Activated naive CD4-positive, alpha-beta T cell treated with anti-CD3 and anti-CD28 coated beads, Interleukin-2, amount 50 U/mL, for 16 hours (primary cell): ENCODE data around the gene SPSB3.

Source experiments
- DNase-seq: peaks from one replicate; pipeline ENCODE4 v3.0.0-alpha.2; 2020

The SPSB3 gene

GRCh38 chr16:1762196-1762878 is 20.0 kb downstream of the SPSB3 start:
- no peak for DNase-seq

GRCh38 chr16:1761751-1762150 is 20.6 kb downstream of the SPSB3 start:
- no peak for DNase-seq

- no peak for DNase-seq
Measured at GRCh38 chr16:1760911-1761310, 21.5 kb downstream of the SPSB3 start.

DNA sequence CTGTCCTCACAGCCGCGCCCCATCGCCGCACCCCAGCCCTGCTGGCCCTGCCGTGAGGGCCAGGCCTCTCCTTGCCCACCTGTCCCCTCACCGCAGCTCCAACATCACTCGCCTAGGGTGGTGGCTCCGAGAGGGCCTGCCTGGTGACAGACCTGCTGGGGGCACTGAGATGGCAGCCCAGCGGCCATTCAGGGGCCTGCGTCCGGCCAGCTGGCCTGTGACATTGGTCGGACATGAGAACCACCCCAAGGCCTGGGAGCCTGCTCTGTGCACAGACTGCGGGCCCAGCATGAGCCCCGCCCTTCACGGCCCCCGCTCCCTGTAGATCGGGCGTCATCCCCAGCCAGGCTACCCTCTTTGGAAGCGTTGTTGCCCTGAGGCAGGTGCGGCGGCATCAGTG is 22.9 kb downstream of the SPSB3 start:
- no peak for DNase-seq

DNA sequence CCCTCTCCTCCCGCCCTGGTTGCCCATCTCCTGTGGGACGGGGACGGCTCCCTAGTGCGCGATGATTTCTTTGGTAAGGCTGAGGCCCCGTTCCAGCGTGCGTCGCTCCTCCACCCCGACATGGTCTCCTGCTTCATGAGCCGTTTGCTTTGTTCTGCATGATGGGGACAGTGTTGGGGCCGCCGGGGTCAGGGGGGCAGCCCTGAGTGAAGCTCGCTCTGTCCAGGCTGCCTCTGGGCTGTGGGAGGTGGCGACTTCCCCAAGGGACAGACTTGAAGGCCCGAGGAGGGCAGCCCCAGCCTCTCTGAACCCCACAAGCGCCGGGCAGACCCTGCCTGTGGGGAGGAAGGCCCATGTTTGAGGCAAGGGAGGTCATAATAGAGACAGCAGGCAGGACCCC is 23.4 kb downstream of the SPSB3 start:
- no peak for DNase-seq

DNA sequence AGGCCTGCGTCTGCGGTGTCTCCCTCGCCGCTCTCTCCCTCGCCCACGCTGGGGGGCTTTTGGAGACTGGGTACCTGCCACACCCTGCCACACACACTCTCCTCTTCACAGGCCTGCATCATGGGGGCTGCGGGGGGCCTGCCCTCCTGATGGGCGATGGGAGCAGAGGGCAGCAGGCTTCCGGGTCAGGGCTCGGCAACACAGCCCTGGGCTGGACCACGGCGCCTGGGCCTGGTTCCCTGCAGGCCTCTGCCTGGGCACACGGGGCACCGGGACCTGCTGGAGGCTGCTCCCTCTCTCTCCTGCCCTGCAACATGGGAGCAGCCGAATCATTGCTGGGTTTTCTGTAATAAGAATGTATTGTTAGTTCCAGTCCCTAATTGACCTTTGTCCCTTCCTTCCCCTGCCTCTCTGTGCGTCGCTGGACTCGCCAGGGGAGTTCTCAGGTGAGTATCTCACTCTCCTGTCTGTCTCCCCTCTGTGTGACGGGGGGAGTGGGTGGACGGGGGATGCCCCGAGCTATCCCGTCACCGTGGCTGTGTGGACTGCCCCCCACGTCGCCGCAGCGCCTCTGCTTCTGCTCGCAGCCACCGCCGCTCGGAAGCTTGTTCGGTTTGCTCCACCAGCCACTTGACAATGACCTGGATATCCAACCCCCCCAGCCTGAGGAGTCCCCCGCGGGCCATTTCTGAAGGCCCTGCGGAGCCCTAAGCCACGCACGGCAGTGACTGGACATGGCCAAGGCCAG is 24.5 kb downstream of the SPSB3 start:
- DNase-seq = no peak

- no peak for DNase-seq
Measured at GRCh38 chr16:1754204-1754603, 28.2 kb downstream of the SPSB3 start.

DNA sequence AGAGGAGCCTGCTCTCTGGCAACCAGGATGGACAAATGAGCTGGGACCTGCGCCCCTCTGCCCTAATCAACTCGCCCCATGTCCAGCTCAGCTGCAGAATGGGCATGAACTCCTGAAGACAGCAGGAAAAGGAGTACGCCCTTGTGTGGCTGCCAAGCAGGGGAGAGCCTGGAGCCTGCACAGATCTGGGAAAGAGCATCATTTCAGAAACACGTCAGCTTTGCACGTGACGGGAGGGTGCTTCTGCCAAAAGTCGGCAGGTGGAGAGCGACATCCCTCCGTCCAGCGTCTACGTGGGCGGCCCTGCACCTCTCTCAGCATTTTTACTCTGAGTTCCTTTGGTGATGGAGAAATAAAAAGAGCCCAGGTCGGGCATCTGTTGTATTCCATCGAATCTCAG is 29.5 kb downstream of the SPSB3 start:
- DNase-seq = no peak

DNA sequence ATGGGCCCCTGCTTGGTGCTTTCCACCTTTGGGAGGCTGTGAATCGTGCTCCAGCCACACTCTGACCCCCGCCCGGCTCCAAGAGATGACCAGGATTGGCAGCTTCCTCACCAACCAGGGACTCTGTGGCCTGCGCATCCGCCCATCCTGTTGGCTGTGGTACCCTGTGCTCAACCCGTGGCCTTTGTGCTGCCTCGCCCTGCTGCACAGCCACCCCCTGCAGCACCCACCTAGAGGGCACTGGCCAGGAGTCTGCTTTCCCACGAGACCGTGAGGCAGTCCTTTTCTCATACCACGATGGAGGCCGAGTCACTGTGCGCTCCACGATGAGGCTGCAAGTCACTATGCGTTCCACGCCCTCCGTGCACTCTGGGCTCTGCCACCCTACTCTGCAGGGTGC is 30.4 kb downstream of the SPSB3 start:
- no peak for DNase-seq

GRCh38 chr16:1749152-1750117 is 32.9 kb downstream of the SPSB3 start:
- DNase-seq = no peak

DNA sequence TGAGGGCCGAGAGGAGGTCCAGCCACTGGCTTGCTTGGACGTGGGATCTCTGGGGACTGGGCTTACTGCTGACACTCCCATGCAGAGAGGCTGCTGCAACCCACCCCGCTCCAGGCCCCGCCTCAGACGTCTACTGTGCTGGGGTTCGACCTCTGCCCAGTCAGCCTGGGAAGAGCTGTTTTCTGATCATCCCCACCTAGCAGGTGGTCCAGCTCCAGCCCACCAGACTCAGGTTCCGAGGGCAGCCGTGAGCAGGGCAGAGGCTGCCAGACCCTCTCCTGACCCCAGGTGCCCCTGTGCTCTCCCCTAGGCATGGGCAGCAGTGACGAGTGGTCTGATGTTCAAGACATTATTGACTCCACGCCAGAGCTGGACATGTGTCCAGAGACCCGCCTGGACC is 34.4 kb downstream of the SPSB3 start:
- DNase-seq = no peak

DNA sequence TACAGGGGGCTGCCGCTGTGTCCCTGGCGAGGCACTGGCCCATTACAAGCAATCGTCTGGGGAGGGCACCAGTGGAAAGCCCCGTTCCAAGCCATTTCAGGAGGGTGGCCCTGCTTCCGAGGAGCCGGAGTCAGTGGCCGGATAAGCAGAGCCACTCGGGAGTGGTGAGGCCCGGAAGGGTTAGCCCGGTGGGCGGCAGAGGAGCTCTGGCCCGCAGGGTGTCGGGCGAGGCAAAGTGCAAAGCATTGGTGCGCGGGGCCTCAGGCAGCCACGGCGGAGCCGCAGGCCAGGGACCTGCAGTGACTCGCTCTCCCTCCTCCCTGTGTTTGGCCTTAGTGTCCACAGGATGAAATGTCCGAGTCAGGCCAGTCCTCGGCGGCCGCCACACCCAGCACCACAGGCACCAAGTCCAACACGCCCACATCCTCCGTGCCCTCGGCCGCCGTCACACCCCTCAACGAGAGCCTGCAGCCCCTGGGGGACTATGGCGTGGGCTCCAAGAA is 35.6 kb downstream of the SPSB3 start:
- no peak for DNase-seq

GRCh38 chr16:1745900-1746692 is 36.3 kb downstream of the SPSB3 start:
- DNase-seq = no peak

DNA sequence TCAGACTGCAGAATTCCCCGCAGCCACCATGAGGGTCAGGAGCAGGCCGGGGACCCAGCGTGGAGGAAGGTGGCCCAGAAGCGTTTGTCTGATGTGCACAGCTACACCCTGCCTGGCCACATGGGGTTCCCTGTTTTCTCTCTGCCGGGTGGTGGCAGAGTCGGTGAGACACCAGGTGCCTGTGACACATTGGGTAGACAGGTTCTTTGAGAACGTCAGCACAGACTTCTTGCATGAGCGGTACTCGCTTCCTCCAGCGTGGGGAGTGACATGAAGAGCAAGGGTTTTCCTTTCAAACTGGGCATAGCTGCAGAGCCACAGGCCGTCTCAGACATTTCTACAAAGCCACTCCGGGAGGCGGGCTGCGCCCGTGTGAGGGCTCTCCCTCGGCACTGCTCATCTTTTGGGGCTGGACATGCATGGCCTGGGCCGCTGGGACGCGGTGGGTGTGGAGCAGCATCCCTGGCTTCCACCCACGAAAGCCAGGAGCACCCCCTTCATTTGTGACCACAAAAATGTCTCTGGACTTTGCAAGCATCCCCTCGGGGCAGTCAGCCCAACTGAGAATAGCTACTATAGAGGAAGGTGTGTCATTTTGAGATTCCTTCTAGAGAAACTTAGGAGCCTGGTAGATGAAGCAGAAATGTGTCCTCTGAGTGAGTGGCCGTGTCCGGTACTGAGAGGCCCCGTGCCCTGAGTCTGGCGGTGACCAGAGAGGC is 37.0 kb downstream of the SPSB3 start:
- DNase-seq = no peak

DNA sequence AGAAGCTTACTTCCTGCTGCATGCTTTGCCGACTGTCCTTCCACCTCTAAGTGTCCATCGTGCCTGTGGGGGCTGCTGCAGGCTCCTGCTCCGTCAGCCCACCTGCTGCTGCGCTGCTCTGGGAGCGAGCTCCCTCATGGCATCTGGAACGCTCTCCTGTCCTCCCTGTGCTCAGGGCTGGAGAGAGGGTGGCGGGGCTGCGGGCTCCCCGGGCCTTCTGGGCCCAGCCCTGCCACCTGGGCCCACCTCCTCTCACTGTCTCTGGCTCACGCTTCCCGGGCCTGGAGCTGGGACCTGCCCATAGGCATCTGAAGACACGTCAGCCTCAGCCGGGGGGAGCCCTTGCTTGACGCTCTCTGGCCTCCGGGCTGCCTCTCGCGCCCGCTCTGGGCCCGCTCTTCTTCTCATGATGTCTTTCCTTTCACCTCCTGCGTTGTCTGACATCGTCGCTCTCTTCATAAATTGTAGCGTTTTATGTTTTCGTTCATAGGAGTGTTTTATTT is 38.0 kb downstream of the SPSB3 start:
- no peak for DNase-seq

DNA sequence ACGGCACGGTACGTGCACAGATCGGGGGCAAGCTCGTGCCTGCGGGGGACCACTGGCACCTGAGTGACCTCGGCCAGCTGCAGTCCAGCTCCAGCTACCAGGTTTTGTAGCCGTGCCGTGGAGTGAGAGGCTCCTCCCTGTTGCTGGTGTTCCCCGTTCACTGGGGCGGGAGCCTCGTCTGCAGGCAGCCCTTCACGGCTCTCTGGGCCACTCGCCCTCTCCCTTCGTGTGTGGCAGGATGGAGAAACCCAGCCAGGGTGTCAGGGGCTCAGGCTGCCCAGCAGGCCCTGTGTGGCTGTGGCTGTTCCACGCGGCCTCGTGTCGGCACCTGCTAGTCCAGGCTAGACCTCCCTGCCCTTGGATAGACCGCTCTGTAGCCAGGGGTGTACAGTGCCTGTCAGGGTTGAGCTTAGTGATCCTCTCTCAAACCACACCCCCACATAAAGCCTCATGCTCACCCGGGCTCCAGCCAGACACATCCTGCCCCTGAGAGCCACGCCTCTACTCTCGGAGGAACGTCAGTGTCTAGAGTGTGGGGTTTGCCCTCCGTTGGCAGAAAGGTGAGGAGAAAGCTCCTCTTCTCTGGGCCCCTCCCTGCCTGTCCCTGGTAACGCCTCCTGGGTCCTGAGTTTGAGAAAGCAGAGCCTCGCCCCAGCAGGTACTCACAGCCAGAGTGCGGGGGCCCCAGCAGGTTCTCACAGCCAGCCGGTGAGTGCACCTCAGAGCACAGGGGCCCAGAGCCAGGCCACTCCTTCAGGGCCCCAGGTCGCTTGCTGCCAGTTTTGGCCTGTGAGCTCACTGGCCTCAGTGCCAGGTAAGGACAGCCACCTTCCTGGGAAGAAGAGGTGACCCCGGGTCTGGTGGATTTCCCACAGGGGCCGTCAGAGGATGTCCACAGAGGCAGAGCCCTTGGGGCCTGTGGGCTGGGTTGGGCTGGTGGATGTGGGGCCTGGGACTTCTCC is 38.7 kb downstream of the SPSB3 start:
- DNase-seq = no peak

GRCh38 chr16:1741553-1742165 is 40.7 kb downstream of the SPSB3 start:
- DNase-seq = no peak

DNA sequence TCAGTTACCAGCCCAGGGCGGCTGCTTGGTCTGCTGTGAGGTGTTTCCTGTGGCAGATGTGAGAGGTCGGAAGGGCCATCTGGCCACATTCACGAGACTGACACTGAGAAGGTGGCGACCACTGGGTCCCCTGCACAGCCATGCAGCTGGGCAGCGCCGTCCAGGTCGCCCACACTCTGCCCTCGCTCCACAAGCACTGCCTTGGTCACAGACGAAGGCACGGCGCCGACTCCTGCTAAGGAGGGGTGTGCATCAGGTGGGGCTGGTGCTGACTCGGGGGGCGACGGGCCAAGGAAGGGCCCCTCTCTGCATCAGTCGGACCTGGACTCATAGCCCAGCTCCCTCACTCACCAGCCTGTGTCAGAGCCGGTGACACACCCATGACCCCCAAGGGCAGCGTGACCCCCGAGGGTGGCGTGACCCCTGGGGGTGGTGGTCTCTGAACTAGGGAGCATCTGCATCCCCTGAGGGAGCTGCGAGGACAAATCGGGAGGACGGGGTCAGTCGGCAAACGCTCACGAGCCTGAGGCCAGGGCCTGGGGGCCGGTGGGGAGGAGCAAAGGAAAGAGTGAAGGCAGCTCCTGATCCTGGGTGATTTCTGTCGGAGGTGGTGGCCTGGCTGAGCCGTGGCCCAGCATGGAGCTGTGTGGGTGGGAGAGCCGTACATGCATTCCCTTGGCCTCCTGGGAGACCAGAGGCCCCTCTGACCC is 41.4 kb downstream of the SPSB3 start:
- no peak for DNase-seq

GRCh38 chr16:1740234-1740633 is 42.1 kb downstream of the SPSB3 start:
- no peak for DNase-seq
